ENCODE measurements around the gene PACS1. TPM values are rescaled to one million over a fixed set of nuclear protein-coding genes. Genes with fewer than 3 reads are reported as not detected.

Gene PACS1
- total RNA-seq, 5 donors from 2014 or later (not counting 1 experiment from before 2014, with no cell fraction given), result 222 to 268 (median 236) TPM

DNA sequence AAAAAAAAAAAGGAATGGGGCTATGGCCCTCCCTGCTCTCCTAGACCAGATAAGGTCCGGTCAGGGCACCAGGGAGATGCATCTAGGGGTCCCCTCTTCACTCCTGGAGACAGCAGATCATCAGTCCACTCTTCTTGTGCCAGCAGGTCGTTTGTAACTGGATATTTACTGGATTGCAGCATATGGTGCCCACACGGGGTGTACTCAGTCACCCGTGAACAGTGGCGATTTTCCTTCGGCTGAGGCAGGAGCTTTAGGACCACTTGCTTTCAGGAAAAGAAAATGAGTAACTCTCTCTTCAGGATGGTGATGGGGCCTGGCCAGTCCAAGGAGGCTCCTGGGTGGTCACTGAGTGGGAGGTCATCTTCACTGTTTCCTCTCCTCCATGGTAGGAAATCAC lies 160.1 kb downstream of the PACS1 start:
- Mint-ChIP-seq H3K9me3 (no peaks in the 10 kb centered on the region), H3K27ac (no peak overlapping the region), H3K36me3 (peaks cover 48% of the 10 kb centered on the region), H3K27me3 (no peaks in the 10 kb centered on the region), H3K4me3 (no peak overlapping the region), H3K4me1 (peaks cover 0 to 9% (median 0%) of the 10 kb centered on the region in 3 donors)
- H3K4me1 ChIP-seq (ENCODE audit: control insufficient read depth in 1 of 2, extremely low read depth in 1 of 2, insufficient read depth in 2 of 2, low read length in 2 of 2), result no peaks in the 10 kb centered on the region
- no peak overlapping the region for H3K27ac ChIP-seq (ENCODE audit: low read length)
- DNase-seq (no peak), ATAC-seq (replicated peaks in 1 of 4) (no peak)
- POLR2A ChIA-PET, result no interaction called here
- no peak overlapping the region for H3K4me3 ChIP-seq (ENCODE audit: control insufficient read depth in 1 of 2, extremely low read depth in 1 of 2, low read length in 1 of 2)
- WGBS (ENCODE audit: insufficient coverage), result 89% methylated on average over 5 of the region's 6 CpGs
- no peaks in the 10 kb centered on the region for H3K27me3 ChIP-seq (replicated peaks in 1 of 2; ENCODE audit: control insufficient read depth in 2 of 2, extremely low read depth in 1 of 2, insufficient read depth in 2 of 2, low read length in 1 of 2)
- H3K9me3 ChIP-seq, result no peaks in the 10 kb centered on the region
- peaks cover 11 to 75% of the 10 kb centered on the region in 2 donors for H3K36me3 ChIP-seq (ENCODE audit: control insufficient read depth in 2 of 2, extremely low read depth in 1 of 2, insufficient read depth in 1 of 2, low read length in 1 of 2)
- CTCF ChIA-PET, result no interaction called here

GRCh38 chr11:66230978-66231377 lies 160.9 kb downstream of the PACS1 start:
- Mint-ChIP-seq H3K4me3 (no peak overlapping the region), H3K27ac (no peak overlapping the region), H3K36me3 (peaks cover 55% of the 10 kb centered on the region), H3K9me3 (no peaks in the 10 kb centered on the region), H3K4me1 (peaks cover 0 to 9% (median 0%) of the 10 kb centered on the region in 3 donors), H3K27me3 (no peaks in the 10 kb centered on the region)
- DNase-seq (no peak), ATAC-seq (replicated peaks in 1 of 4) (no peak)
- Histone ChIP-seq H3K9me3 (no peaks in the 10 kb centered on the region), H3K27me3 (replicated peaks in 1 of 2; ENCODE audit: control insufficient read depth in 2 of 2, extremely low read depth in 1 of 2, insufficient read depth in 2 of 2, low read length in 1 of 2) (no peaks in the 10 kb centered on the region), H3K4me1 (ENCODE audit: control insufficient read depth in 1 of 2, extremely low read depth in 1 of 2, insufficient read depth in 2 of 2, low read length in 2 of 2) (no peaks in the 10 kb centered on the region), H3K36me3 (ENCODE audit: control insufficient read depth in 2 of 2, extremely low read depth in 1 of 2, insufficient read depth in 1 of 2, low read length in 1 of 2) (peaks cover 11 to 76% of the 10 kb centered on the region in 2 donors), H3K27ac (ENCODE audit: low read length) (no peak overlapping the region), H3K4me3 (ENCODE audit: control insufficient read depth in 1 of 2, extremely low read depth in 1 of 2, low read length in 1 of 2) (no peak overlapping the region)
- 96% methylated on average over 13 of the region's 14 CpGs for WGBS (ENCODE audit: insufficient coverage)
- CTCF ChIA-PET, result no interaction called here
- POLR2A ChIA-PET, result no interaction called here

- Mint-ChIP-seq H3K27me3 (no peaks in the 10 kb centered on the region), H3K27ac (no peak overlapping the region), H3K9me3 (no peaks in the 10 kb centered on the region), H3K4me1 (peaks cover 0 to 9% (median 0%) of the 10 kb centered on the region in 3 donors), H3K36me3 (peaks cover 59% of the 10 kb centered on the region), H3K4me3 (no peak overlapping the region)
- Histone ChIP-seq H3K36me3 (ENCODE audit: control insufficient read depth in 2 of 2, extremely low read depth in 1 of 2, insufficient read depth in 1 of 2, low read length in 1 of 2) (peaks cover 11 to 82% of the 10 kb centered on the region in 2 donors), H3K27me3 (replicated peaks in 1 of 2; ENCODE audit: control insufficient read depth in 2 of 2, extremely low read depth in 1 of 2, insufficient read depth in 2 of 2, low read length in 1 of 2) (no peaks in the 10 kb centered on the region), H3K4me3 (ENCODE audit: control insufficient read depth in 1 of 2, extremely low read depth in 1 of 2, low read length in 1 of 2) (no peak overlapping the region), H3K27ac (ENCODE audit: low read length) (no peak overlapping the region), H3K9me3 (no peaks in the 10 kb centered on the region), H3K4me1 (ENCODE audit: control insufficient read depth in 1 of 2, extremely low read depth in 1 of 2, insufficient read depth in 2 of 2, low read length in 2 of 2) (no peaks in the 10 kb centered on the region)
- POLR2A ChIA-PET, result no interaction called here
- CTCF ChIA-PET, result no interaction called here
- DNase-seq (no peak), ATAC-seq (replicated peaks in 1 of 4) (no peak)
- 96% methylated on average over 7 of the region's 7 CpGs for WGBS (ENCODE audit: insufficient coverage)
Observed at GRCh38 chr11:66231561-66231960, 161.5 kb downstream of the PACS1 start.

- ATAC-seq (replicated peaks in 1 of 4) (no peak), DNase-seq (no peak)
- WGBS (ENCODE audit: insufficient coverage), result 100% methylated on average over 2 of the region's 11 CpGs
- Mint-ChIP-seq H3K4me1 (peaks cover 0 to 9% (median 0%) of the 10 kb centered on the region in 3 donors), H3K4me3 (no peak overlapping the region), H3K27ac (no peak overlapping the region), H3K9me3 (no peaks in the 10 kb centered on the region), H3K27me3 (no peaks in the 10 kb centered on the region), H3K36me3 (peaks cover 60% of the 10 kb centered on the region)
- peaks cover 11 to 84% of the 10 kb centered on the region in 2 donors for H3K36me3 ChIP-seq (ENCODE audit: control insufficient read depth in 2 of 2, extremely low read depth in 1 of 2, insufficient read depth in 1 of 2, low read length in 1 of 2)
- CTCF ChIA-PET, result no interaction called here
- no peaks in the 10 kb centered on the region for H3K27me3 ChIP-seq (replicated peaks in 1 of 2; ENCODE audit: control insufficient read depth in 2 of 2, extremely low read depth in 1 of 2, insufficient read depth in 2 of 2, low read length in 1 of 2)
- POLR2A ChIA-PET, result no interaction called here
- H3K4me3 ChIP-seq (ENCODE audit: control insufficient read depth in 1 of 2, extremely low read depth in 1 of 2, low read length in 1 of 2), result no peak overlapping the region
- H3K4me1 ChIP-seq (ENCODE audit: control insufficient read depth in 1 of 2, extremely low read depth in 1 of 2, insufficient read depth in 2 of 2, low read length in 2 of 2), result no peaks in the 10 kb centered on the region
- no peaks in the 10 kb centered on the region for H3K9me3 ChIP-seq
- H3K27ac ChIP-seq (ENCODE audit: low read length), result no peak overlapping the region
Observed at GRCh38 chr11:66232769-66233168, 162.7 kb downstream of the PACS1 start.

DNA sequence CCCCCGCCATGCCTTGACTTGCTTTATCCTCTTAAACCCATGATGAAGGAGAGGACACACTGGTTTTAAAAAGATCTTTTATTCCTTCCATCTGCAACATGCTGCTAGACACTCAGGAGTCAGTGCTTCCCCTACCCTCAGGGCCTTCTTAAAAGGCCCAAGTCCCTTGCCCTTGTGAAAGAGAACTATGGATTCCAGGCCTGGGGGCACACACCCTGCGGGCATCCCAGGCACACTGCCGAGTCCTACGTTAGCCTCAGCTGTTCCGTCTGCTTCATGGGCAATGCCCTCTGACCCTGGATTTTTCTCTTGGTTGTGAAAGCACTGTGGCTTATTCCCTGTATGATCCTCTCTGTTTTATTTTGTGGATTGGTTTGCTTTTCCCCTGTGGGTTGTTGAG lies 163.2 kb downstream of the PACS1 start:
- ATAC-seq (replicated peaks in 1 of 4), result no peak
- H3K36me3 ChIP-seq (ENCODE audit: control insufficient read depth in 2 of 2, extremely low read depth in 1 of 2, insufficient read depth in 1 of 2, low read length in 1 of 2), result peaks cover 11 to 84% of the 10 kb centered on the region in 2 donors
- peaks cover 0 to 9% (median 1%) of the 10 kb centered on the region in 3 donors for H3K4me1 Mint-ChIP-seq
- no peaks in the 10 kb centered on the region for H3K9me3 ChIP-seq
- DNase-seq, result no peak
- 94% methylated on average over 3 of the region's 5 CpGs for WGBS (ENCODE audit: insufficient coverage)
- peaks cover 58% of the 10 kb centered on the region for H3K36me3 Mint-ChIP-seq
- no peaks in the 10 kb centered on the region for H3K27me3 ChIP-seq (replicated peaks in 1 of 2; ENCODE audit: control insufficient read depth in 2 of 2, extremely low read depth in 1 of 2, insufficient read depth in 2 of 2, low read length in 1 of 2)
- no peak overlapping the region for H3K27ac Mint-ChIP-seq
- ChIA-PET POLR2A (no interaction called here), CTCF (no interaction called here)
- no peaks in the 10 kb centered on the region for H3K9me3 Mint-ChIP-seq
- H3K27ac ChIP-seq (ENCODE audit: low read length), result no peak overlapping the region
- H3K4me3 ChIP-seq (ENCODE audit: control insufficient read depth in 1 of 2, extremely low read depth in 1 of 2, low read length in 1 of 2), result no peak overlapping the region
- no peaks in the 10 kb centered on the region for H3K27me3 Mint-ChIP-seq
- H3K4me1 ChIP-seq (ENCODE audit: control insufficient read depth in 1 of 2, extremely low read depth in 1 of 2, insufficient read depth in 2 of 2, low read length in 2 of 2), result no peaks in the 10 kb centered on the region
- H3K4me3 Mint-ChIP-seq, result no peak overlapping the region

DNA sequence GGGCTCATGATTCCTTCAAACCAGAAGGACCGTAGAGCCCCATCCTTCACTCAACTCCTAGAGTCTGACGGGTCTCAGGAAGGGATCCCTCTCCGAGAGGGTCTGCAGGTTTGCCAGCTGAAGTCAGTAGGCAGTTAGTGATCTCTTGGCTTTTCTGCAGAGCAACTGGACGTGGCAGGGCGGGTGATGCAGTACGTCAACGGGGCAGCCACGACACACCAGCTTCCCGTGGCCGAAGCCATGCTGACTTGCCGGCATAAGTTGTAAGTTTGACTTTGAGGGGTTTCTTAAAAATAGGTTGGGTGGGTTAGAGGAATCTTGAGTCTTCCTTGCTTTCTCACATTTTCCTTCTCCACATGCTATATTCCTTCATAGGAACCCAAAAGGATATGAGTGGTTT lies 165.1 kb downstream of the PACS1 start:
- no peak overlapping the region for H3K4me3 ChIP-seq (ENCODE audit: control insufficient read depth in 1 of 2, extremely low read depth in 1 of 2, low read length in 1 of 2)
- no peaks in the 10 kb centered on the region for H3K27me3 Mint-ChIP-seq
- DNase-seq, result no peak
- H3K36me3 ChIP-seq (ENCODE audit: control insufficient read depth in 2 of 2, extremely low read depth in 1 of 2, insufficient read depth in 1 of 2, low read length in 1 of 2), result peaks cover 18 to 93% of the 10 kb centered on the region in 2 donors
- WGBS (ENCODE audit: insufficient coverage), result 83% methylated on average over 7 of the region's 11 CpGs
- no peak for ATAC-seq (replicated peaks in 1 of 4)
- H3K27ac ChIP-seq (ENCODE audit: low read length), result no peak overlapping the region
- no peaks in the 10 kb centered on the region for H3K9me3 Mint-ChIP-seq
- peaks cover 61% of the 10 kb centered on the region for H3K36me3 Mint-ChIP-seq
- ChIA-PET POLR2A (no interaction called here), CTCF (no interaction called here)
- H3K9me3 ChIP-seq, result no peaks in the 10 kb centered on the region
- H3K4me1 ChIP-seq (ENCODE audit: control insufficient read depth in 1 of 2, extremely low read depth in 1 of 2, insufficient read depth in 2 of 2, low read length in 2 of 2), result no peaks in the 10 kb centered on the region
- H3K4me1 Mint-ChIP-seq, result peaks cover 0 to 4% (median 1%) of the 10 kb centered on the region in 3 donors
- no peak overlapping the region for H3K4me3 Mint-ChIP-seq
- H3K27me3 ChIP-seq (replicated peaks in 1 of 2; ENCODE audit: control insufficient read depth in 2 of 2, extremely low read depth in 1 of 2, insufficient read depth in 2 of 2, low read length in 1 of 2), result no peaks in the 10 kb centered on the region
- peak overlapping the region in 1 of 2 donors; percentile 11 for H3K27ac Mint-ChIP-seq

- peak overlapping the region; percentile 46 to 52 for H3K27ac Mint-ChIP-seq
- no peak for ATAC-seq (replicated peaks in 1 of 4)
- Histone ChIP-seq H3K27ac (ENCODE audit: low read length) (no peak overlapping the region), H3K4me3 (ENCODE audit: control insufficient read depth in 1 of 2, extremely low read depth in 1 of 2, low read length in 1 of 2) (no peak overlapping the region), H3K9me3 (no peaks in the 10 kb centered on the region), H3K36me3 (ENCODE audit: control insufficient read depth in 2 of 2, extremely low read depth in 1 of 2, insufficient read depth in 1 of 2, low read length in 1 of 2) (peaks cover 28 to 92% of the 10 kb centered on the region in 2 donors), H3K27me3 (replicated peaks in 1 of 2; ENCODE audit: control insufficient read depth in 2 of 2, extremely low read depth in 1 of 2, insufficient read depth in 2 of 2, low read length in 1 of 2) (no peaks in the 10 kb centered on the region), H3K4me1 (ENCODE audit: control insufficient read depth in 1 of 2, extremely low read depth in 1 of 2, insufficient read depth in 2 of 2, low read length in 2 of 2) (peaks cover 0 to 5% of the 10 kb centered on the region in 2 experiments)
- no peaks in the 10 kb centered on the region for H3K27me3 Mint-ChIP-seq
- WGBS (ENCODE audit: insufficient coverage), result 100% methylated on average over 5 of the region's 6 CpGs
- ChIA-PET POLR2A (interaction anchor here in 1 of 2 donors (0.6 to 0.7 kb wide), 2 partner anchors 158 to 1412 kb away, joined by 3 to 8 read pairs; no protein-coding TSS in a partner anchor), CTCF (no interaction called here)
- H3K36me3 Mint-ChIP-seq, result peaks cover 63% of the 10 kb centered on the region
- no peaks in the 10 kb centered on the region for H3K9me3 Mint-ChIP-seq
- no peak for DNase-seq
- H3K4me3 Mint-ChIP-seq, result no peak overlapping the region
- peaks cover 0 to 13% (median 4%) of the 10 kb centered on the region in 3 donors for H3K4me1 Mint-ChIP-seq
Observed at GRCh38 chr11:66237867-66238266, 167.8 kb downstream of the PACS1 start.

Data from T-cell (primary cell).